Stimulated activated CD4-positive, alpha-beta T cell treated with anti-CD3 and anti-CD28 coated beads, Interleukin-12 subunit alpha, Interleukin-12 subunit beta, amount 100 ng/mL, for 4 hours (primary cell): ENCODE data around the gene FGF22.

Source experiments
- DNase-seq: peaks from one replicate; pipeline ENCODE4 v3.0.0-alpha.2; 2020

Gene FGF22

DNA sequence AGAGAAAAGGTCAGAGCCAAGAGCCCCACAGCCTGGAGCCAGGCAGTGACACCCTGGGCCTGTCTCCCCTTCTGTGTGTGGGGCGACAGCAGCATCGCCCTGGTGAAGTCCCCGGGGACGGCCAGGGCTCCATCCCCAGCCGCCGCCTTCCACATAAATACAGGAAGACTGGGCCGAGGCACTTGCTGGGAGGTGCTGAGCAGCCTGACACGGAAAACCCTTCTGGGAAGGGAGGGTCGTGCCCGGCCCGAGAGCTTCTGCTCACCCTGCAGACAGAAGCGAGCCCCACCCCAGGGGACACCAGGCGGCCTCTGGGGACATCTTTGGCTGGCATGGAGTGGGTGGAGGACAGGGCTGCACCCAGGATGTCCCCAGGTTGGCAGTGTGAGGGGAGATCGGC is 5.1 kb downstream of the FGF22 start:
- no peak for DNase-seq

DNA sequence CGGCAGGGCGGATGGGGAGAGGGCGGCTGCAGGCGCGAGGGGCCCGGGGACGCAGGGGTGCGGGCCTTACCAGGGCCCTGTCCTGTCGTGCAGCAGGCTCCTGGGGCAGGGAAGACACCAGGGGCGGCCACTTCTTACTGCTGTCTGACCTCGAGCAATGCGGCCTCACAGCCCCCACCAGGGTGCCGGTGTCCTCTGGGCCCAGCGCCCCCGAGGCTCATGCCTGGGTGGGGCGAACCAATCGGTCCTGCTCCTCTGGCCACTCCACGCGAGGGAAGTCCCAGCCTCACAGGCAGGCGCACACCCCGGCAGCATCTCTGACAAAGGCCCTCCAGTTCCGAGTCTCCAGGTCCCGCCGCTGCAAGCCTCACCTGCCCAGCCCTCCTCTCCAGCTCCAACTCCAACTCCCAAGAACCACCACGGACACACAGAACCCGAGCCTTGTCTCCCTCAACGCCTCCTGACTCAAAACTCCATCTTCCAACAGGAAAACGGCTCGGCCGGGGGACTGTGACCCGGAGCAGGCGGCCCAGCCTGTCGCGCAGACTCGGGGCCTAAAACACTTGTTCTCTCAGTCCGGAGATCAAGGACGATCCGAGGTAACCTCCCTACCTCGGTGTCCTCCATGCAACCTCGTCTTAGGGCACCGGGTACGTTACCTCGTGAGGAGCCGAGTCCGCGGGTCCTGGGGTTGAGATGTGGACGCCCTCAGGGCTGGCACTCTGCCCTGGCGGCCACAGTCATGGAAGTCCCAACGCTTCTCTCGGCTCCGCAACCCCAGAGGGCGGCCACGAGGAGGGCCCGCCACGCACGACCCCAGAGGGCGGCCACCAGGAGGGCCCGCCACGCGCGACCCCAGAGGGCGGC is 6.5 kb downstream of the FGF22 start:
- no peak for DNase-seq

DNA sequence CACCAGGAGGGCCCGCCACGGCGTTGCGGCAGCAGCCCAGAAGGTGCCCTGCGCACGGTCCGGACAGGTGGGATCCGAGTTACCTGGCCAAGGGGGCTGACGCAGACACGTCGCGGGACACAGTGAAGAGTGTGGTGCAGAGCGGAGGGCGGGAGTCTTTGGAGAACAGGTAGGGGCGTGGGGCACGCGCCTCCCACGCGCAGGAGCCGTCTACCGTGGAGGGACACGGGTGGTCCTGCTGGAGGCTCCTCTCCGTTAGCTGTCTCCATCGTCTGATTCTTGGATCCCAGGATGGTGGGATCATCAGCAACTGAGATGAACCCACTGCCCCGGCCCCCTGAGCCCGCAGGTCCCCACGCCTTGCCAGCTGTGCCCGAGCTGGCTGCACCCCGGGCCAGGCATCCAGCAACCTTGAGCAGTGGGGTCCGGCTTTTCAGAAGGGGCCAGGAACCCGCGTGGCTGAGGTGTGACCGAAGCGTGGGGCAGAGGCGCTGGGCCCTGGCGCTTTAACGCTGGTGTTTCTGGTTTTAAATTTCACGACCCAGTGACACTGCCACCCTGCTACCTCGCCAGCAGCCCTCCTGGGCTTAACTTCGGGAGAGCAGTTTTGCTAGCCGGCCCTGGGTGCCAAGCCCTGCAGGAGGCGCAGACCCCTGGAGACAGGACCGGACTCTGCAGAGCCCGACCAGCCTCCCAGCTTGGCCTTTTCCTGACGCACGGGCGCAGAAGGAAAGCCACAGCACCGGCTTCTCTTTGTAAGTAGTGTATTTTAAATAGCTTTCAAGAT is 7.3 kb downstream of the FGF22 start:
- no peak for DNase-seq

DNA sequence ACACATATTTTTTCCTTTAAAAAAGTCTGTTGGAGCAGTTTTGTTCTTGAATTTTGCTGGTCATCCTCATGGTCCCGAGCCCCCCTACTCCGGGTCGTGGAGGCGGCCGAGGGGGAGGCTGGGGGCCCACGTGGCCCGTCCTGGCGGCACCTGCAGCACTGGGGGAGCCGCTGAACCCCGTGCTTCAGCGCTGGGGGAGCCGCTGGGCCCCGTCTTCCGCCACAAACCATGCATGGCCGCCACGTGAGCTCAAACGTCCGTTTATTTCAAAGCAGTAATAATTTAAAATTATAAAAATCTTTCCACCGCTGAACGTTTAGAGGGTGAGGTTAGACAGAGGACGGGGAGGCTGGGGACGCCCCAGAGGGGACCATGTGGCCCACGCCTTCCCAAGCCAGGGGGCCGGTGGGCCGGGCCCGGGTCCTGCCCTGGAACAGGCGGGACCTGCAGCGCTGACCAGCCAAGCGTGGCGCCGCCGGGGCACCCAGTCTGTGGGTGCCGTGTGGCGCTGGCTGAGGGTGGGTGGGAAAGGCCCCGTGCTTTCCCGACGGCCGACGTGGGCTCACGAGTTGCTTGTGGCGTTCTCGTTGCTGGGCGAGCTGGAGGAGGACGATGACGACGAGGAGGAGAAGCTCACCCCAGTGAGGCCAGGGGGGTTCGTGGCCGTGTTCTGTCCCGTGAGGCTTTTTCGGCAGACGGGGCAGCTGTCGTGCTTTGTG is 8.0 kb downstream of the FGF22 start:
- no peak for DNase-seq

DNA sequence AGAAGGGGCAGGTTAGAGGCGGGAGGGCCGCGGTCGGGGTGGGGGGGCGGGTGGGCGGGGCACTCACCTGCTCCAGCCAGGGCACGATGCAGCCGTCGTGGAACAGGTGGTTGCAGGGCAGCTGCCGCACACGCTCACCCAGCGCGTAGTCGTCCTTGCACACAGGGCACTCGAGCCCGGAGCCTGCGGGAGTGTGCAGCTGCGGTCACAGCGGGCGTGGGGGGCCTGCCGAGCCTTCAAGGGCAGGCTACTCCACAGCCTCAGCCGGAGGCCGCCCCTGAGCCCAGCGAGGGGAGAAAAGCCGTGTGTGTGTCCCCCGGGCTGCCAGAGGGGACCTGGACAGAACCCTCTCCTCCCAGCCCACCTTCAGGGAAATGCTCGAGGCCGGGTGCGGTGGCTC is 8.6 kb downstream of the FGF22 start:
- DNase-seq = no peak

DNA sequence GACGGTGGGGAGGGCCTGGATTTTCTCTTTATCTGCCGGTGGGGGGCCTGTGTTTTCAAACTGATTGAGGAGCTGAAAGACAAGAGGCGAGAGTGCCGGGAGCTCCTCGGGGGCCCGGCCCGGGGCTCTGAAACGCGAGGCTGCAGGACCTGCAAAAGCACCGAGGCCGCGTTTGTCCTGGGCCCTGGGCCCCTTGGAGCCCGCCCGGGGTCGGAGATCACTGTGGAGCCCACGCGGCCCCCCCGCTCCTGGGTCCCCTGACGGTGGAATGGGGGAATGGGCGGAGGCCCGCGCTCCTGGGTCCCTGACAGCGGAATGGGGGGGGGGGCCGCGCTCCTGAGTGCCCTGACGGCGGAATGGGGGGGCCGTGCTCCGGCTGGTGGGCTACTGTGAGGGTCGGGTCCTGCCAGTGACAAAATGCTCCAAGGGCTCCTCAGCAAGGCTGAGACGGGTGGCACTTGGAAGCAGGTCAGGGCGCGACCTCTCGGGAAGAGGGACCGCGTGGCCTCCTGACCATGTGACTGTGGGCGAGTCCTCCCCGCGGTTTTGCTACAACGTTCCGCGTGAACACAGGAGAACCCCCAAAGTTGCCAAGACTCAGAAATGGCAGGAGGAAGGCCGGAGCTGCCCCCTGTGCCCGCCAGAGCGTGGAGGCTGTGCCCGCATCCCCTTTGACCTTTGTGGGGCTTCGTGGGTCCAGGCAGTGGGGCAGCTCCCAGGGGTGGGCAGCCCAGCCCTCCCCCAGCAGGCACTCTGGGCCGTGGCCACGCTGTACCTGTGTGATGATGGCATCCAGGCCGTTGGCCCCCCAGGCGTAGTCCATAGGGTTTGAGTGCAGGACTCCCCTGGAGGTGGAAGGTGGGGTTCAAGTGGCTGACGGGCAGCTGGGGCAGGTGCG is 9.5 kb downstream of the FGF22 start:
- no peak for DNase-seq

DNA sequence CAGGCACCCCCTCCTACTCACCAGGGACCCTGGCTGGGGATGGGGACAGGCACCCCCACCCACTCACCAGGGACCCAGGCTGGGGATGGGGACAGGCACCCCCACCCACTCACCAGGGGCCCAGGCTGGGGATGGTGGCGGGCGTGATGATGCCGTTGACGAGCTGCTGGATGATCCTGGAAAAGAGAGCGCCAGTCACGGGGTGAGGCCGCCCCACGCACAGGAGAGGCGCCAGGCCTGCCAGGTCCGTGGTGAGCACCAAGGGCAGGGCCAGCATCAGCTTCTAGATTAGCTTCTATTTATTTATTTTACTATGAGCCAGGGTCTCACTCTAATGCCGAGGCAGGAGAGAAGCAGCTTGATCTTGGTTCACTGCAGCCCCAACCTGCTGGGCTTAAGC is 10.4 kb downstream of the FGF22 start:
- no peak for DNase-seq

DNA sequence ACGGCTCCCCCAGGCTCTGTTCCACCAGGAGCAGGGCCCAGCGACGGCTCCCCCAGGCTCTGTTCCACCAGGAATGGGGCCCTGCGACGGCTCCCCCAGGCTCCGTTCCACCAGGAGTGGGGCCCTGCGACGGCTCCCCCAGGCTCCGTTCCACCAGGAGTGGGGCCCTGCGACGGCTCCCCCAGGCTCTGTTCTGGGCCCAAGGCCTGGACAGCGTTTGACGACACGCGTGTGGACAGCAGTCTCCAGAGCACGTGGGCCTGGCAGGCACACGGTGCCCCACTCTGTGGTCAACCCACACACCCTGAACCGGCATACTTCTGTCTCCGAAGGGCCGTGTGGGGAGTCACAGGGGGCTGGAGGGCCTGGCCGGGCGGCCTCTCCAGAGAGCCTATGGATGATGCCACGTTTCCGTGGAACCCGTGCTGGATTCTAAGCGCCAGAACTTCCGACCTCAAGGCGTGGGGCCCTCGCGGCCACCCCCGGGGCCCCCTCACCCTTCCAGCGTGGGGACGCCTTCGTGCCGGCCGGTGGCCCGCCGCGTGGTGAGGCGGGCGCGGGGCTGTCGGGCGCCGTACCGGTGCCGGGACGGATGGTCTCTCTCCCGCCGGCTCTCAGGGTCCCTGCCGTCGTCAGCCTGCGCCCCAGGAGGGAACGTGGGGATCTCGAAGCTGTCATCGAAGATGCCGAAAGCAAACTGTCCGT is 11.6 kb downstream of the FGF22 start:
- DNase-seq = no peak

DNA sequence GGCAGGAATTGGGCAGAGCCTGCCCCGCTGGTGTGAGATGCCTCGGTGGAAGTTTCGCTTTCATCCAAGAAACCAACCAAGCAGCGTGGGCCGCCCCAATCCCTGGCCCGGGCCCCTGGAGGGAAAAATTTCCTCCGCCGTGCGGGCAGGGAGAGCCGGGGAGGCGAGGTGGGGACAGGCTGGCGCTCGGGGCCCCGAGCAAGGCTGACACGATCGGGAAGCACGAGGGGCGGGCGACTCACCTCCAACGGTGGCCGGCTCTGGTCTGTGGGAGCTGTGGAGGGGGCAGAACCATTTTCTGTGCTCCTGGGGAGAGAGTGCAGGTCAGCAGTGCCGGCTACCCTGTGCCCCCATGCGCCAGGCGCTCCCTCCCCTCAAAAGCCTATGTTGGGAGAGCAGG is 12.3 kb downstream of the FGF22 start:
- no peak for DNase-seq

DNA sequence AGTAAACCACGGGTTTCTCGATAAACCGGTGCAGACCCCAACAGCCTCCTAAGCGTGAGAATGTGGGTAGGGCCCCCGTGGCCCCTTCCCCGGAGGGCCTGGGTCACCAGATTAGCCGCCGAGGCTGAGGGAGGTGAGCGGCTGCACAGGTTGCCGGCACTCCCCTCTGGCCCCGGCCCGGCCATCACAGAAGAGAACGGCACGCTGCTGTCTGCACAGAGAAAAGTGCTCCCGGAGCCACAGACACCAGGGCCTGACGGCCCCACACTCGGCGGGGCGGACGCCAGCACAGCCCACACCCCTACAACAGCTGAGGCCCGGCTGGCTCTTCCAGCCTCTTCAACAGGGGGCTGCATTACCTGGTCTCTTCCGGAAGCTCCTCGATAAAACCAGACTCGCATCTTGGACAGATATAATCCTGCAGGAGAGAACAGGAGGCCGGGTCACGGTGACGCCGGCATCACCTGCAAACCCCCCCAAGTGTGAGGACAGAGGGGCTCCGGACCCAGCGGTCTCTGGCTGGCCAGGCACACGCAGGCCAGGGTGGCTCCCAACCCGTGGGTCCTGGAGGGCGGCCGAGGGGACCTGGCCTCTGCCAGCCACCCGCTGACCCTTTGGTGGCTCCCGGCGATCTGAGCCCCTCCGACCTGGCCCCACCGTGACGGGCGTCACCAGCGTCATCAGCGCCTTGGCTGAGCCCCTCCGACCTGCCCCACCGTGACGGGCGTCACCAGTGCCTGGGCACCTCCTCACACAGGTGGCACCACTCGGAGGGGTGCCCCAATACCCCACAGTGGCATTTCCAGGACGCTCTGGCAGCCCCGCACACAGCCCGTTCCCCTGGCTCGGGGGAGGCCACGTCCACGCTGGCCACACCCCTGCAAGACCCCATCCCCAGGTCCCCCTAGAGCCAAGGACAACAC is 13.0 kb downstream of the FGF22 start:
- DNase-seq = no peak

DNA sequence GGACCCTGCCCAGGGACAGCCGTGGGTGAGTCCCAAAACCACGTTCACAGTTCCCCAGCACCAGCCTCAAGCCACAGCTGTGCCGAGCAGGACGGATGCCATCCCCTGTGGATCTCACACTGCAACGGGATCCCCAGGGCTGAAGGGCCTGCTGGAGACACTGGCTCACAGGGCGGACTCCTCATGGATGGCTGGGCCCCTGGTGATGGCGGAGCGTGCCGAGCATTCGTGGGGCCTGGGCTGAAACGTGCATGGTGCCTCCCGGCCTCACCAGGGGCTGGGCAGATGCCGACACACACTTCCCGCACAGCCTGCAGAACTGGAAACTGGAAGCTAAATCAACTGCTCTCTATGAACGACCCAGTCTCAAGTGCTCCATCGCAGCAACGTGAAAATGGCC is 13.7 kb downstream of the FGF22 start:
- DNase-seq = no peak

DNA sequence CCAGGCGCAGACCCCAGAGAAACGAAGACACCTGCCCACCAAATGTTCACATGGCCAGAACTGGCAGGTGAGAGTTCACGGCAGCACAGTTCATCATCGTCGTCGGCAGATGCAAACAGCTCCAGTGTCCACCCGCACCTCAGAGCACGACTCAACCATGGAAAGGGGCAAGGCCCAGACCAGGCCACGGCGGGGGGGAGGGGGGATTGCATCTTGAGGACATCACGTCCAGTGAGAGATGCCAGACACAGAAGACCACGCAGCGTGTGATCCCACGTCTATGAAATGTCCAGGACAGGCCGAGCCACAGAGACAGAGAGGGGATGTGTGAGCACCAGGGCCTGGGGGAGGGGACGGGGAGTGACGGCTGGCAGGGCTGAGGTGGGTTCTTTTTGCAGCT is 16.0 kb downstream of the FGF22 start:
- no peak for DNase-seq

DNA sequence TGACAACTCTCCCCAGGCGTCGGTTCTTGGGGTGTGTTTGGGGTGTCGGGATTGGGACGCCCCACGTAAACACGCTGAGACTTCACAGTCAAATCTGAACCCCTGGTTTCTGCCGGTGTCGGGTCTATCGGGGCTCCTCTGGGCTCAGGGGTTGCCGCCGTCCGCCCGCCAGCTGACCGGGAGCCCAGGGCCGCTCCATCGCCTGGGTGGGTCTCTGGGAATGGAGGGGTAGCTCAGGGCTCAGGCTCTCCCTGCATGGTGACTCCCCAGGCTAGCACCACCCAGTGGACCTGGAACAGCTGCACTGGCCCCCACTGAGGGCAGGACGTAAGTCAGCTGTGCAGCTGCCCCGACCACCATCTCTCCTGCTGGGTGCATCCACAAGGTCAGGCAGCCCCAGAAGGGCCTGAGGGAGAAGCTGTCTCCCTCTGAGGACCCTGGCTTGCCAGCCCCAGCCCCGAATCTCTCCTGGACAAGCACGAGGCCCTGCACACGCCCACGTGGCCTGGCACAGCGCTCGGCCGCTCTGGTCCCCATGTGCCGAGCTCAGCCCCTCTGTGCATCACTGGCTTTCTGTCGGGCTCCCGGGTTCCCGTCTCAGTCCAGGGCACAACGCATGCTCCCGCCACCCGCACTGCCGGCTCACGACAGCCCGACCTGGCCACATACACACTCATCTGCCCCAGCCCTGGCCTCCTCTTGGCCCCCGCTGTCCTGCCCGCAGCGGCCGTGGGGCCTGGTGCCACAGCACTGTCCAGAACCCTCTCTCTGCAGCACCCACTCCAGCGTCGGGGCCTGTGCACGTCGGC is 17.3 kb downstream of the FGF22 start:
- DNase-seq = no peak

DNA sequence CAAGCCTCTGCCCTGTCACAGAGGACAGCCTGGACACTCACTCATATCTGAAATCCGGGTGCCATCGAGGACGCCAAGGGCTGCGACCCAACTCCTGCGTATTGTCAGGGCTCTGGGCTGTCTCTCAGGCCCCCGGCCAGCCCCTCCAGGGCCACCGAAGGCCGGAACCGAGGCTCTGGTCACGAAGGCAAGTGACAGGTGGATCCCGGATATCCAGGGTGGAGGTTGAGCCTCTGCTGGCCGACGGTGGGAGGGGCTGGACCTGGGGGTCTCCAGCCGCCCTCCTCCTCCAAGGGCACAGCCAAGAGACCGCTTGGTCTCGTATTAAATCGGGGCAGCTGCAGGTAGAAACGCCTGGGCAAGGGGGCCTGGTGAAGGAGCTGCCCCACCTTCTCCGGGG is 17.9 kb downstream of the FGF22 start:
- no peak for DNase-seq

DNA sequence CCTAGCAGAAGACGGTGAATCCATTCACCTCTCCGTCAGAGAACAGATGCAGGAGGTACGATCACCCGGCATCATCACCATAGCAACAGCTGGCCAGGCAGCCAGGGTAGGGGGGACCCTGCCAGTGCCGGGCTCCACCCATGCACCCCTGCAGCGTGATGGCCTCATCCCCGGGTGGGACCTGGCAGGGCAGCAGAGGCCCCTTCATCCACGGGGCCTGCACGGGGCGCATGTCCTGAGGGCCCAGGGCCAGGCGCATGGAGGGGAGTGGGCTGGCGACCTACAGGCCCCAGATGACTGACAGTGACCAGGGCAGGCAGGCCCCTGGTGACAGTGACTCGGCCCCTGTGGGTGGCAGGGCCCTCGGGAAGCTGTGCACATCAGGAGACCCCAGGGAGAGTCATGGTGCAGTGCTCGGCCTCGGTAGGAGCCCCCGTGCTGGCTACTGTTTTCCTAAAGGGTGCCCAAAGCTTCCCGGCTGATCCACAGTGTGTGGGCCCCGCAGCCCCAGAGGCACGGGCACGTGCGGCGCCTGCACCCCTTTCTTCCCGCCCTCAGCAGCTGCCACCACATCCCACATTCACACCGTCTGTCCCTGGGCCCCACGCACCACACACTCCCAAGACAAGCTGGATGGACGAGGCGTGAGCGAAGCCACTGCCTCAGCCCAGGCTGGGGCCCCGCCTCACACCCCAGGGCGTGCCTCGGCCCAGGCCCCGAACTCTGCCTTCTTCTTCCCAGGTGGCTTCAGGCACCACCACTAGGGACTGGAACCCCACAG is 18.6 kb downstream of the FGF22 start:
- no peak for DNase-seq

DNA sequence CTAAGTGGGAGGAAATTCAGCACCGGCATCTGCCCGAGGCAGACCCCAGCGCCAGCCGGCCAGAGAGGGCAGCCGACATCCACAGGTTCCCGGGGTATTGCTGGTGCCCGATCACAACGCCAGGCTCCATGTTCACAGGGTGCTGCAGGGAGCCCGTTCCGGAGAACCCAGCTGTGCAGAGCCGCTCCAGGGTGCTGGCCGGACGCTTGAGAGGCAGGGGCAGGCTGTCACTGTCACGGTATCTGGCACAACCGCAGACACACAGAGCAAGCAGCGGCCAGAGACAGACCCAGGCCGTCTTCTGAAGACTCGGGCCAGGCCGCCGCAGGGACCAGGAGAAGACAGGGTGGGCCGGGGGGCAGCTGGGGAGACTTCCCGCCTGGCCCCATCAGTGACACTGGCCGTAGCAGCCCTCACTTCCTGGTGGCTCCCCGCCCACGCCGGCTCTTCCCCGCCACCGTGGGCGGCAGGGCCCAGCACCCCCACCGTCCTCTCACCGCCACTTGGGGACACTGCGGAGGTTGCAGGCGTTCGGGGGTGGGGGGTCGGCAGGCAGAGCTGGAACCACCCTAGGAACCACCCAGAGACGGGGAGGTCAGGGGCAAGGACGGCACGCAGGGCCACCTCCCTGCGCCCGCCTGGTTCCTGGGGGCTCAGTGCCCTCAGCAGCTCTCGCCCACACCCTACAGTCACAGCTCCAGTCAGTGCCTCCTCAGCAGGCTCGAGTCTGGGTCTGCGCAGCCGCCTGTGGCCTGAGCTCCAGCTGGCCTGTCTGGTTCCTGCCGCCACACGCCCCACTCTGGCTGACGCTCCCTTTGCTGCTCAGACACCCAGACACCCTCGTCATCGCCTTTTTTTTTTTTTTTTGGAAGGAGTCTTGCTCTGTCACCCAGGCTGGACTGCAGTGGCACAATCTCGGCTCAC is 19.5 kb downstream of the FGF22 start:
- DNase-seq = no peak

DNA sequence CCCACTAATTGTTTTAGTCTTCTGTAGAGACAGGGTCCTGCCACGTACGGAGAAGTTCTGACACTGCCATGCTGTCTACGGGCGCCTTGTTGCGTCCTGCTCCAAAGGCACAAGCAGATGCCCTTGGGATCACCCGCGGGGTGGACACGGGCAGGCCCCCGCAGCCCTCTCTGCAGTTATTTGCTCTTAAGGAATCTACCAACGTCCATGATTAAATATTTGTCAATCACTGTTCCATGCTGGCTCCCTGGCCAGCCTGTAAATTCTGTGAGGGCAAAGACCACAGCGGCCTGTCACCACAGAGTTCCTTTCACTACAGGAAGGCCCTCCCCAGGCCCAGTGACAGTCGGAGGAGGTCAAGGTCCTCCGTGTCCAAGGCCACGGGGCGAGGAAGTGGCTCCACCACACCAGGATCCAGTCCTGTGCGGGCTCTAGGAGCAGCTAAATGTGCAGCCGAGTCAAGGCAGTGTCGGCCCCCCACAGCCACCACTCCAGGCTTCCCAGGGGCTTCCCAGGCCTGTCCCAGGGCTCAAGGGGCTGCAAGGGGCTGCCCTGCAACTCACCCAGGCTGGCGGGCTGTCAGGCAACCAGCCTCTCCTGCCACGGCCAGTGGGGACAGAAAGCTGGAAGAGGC is 21.2 kb downstream of the FGF22 start:
- DNase-seq = no peak
